Measurements from ENCODE around the gene FHL2. TPM values are rescaled to one million over a fixed set of nuclear protein-coding genes. Genes with fewer than 3 reads are reported as not detected.

FHL2 gene
- total and polyA plus RNA-seq, 2 of the 13 experiments (the other 11 are each of a cell fraction or from before 2014, with no cell fraction given) = 1.9 to 74.8 TPM

GRCh38 chr2:105369777-105370690 lies 28.8 kb downstream of the FHL2 start (continued):
- TF ChIP-seq MYPOP (CRISPR knock-in tag; IDR thresholded peaks at IDR 0.05) = no peak
- TF ChIP-seq, protein P1, sequence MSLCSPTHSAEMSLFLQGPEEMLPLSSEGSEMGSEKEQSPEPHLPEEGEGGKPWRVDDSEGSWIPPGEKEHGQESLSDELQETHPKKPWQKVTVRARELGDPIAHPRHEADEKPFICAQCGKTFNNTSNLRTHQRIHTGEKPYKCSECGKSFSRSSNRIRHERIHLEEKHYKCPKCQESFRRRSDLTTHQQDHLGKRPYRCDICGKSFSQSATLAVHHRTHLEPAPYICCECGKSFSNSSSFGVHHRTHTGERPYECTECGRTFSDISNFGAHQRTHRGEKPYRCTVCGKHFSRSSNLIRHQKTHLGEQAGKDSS (CRISPR knock-in tag; IDR thresholded peaks at IDR 0.05; ENCODE audit: borderline replicate concordance, low read depth) = no peak
- peak; percentile 100 for TF ChIP-seq ZBTB33 (CRISPR knock-in tag; IDR thresholded peaks at IDR 0.05)
- TF ChIP-seq POGZ (CRISPR knock-in tag; IDR thresholded peaks at IDR 0.05) = peak; percentile 76
- peak; percentile 33; the same call in 1 of the 2 replicates for TF ChIP-seq NFKB2 (CRISPR knock-in tag; IDR thresholded peaks at IDR 0.05; ENCODE audit: borderline replicate concordance)
- TF ChIP-seq ZNF362 (CRISPR knock-in tag; IDR thresholded peaks at IDR 0.05; ENCODE audit: borderline replicate concordance) = 0 out of 2 replicates have a peak, but pooled peaks have one; percentile 32
- no peak for TF ChIP-seq CHD4 (IDR thresholded peaks at IDR 0.05; ENCODE audit: borderline replicate concordance, low read length)
- TF ChIP-seq, protein P2, sequence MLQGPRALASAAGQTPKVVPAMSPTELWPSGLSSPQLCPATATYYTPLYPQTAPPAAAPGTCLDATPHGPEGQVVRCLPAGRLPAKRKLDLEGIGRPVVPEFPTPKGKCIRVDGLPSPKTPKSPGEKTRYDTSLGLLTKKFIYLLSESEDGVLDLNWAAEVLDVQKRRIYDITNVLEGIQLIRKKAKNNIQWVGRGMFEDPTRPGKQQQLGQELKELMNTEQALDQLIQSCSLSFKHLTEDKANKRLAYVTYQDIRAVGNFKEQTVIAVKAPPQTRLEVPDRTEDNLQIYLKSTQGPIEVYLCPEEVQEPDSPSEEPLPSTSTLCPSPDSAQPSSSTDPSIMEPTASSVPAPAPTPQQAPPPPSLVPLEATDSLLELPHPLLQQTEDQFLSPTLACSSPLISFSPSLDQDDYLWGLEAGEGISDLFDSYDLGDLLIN (CRISPR knock-in tag; IDR thresholded peaks at IDR 0.05; ENCODE audit: borderline replicate concordance) = no peak
- peak; percentile 99 for TF ChIP-seq CTCF (CRISPR knock-in tag; IDR thresholded peaks at IDR 0.05)
- TF ChIP-seq MEF2D (CRISPR knock-in tag; IDR thresholded peaks at IDR 0.05) = no peak
- TF ChIP-seq MAX (IDR thresholded peaks at IDR 0.05) = peak; percentile 68; the same call in 1 of the 2 replicates
- TF ChIP-seq, protein P3, sequence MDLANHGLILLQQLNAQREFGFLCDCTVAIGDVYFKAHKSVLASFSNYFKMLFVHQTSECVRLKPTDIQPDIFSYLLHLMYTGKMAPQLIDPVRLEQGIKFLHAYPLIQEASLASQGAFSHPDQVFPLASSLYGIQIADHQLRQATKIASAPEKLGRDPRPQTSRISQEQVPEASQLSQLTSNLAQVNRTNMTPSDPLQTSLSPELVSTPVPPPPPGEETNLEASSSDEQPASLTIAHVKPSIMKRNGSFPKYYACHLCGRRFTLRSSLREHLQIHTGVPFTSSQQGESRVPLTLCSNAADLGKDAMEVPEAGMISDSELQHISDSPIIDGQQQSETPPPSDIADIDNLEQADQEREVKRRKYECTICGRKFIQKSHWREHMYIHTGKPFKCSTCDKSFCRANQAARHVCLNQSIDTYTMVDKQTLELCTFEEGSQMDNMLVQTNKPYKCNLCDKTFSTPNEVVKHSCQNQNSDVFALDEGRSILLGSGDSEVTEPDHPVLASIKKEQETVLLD (CRISPR knock-in tag; IDR thresholded peaks at IDR 0.05; ENCODE audit: low read depth) = no peak
- TF ChIP-seq CBFB (CRISPR knock-in tag; IDR thresholded peaks at IDR 0.05) = no peak
- TF ChIP-seq, protein P4, sequence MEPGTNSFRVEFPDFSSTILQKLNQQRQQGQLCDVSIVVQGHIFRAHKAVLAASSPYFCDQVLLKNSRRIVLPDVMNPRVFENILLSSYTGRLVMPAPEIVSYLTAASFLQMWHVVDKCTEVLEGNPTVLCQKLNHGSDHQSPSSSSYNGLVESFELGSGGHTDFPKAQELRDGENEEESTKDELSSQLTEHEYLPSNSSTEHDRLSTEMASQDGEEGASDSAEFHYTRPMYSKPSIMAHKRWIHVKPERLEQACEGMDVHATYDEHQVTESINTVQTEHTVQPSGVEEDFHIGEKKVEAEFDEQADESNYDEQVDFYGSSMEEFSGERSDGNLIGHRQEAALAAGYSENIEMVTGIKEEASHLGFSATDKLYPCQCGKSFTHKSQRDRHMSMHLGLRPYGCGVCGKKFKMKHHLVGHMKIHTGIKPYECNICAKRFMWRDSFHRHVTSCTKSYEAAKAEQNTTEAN (CRISPR knock-in tag; conservative IDR thresholded peaks at IDR 0.05) = no peak
- peak; percentile 97 for TF ChIP-seq STAG1 (CRISPR knock-in tag; IDR thresholded peaks at IDR 0.05)

Data from HepG2 (cell line).